Ovary (tissue), 9 donors: ENCODE results near the gene SSR1. TPM values are rescaled to one million over a fixed set of nuclear protein-coding genes. Genes with fewer than 3 reads are reported as not detected.

Experiments
- DNase-seq, 5 donors: peaks; one replicate each; pipeline ENCODE4 v3.0.0-alpha.2; 2019 to 2020
- H3K27ac ChIP-seq, 2 donors: fragments of 200-600 bp; one replicate each; pipeline versions ENCODE4 v1.5.1 to v1.8.0; 2019 to 2022
- H3K27me3 ChIP-seq: fragments of 200-600 bp; one replicate; pipeline ENCODE4 v1.8.0; 2022
- H3K36me3 ChIP-seq: fragments of 200-600 bp; sonication (generic); one replicate; pipeline ENCODE4 v1.5.1; 2019
- H3K4me1 ChIP-seq: one replicate; pipeline ENCODE4 v1.8.1; 2013; ENCODE audit warnings: mild to moderate bottlenecking, moderate library complexity; ENCODE audit not compliant: insufficient read depth
- H3K4me3 ChIP-seq: fragments of 200-600 bp; sonication (generic); one replicate; pipeline ENCODE4 v1.5.1; 2017
- H3K9me3 ChIP-seq, 2 donors: fragments of 200-600 bp in 1 of 2; sonication (generic) in 1 of 2; one replicate each; pipeline versions ENCODE4 v1.5.1 to v1.8.1; 2013 to 2019; ENCODE audit warnings: mild to moderate bottlenecking in 1 of 2, moderate library complexity in 1 of 2
- CTCF ChIP-seq, 3 donors: fragments of 450-650 bp in 2 of 3; fragments of 200-600 bp in 1 of 3; IDR thresholded peaks; one replicate each; pipeline versions ENCODE4 v1.5.1 to v1.8.0; 2016 to 2022; ENCODE audit warnings: antibody characterized with exemption in 3 of 3, mild to moderate bottlenecking in 1 of 3
- EP300 ChIP-seq: sonication (generic); formaldehyde crosslinking; IDR thresholded peaks from one replicate; pipeline ENCODE4 v1.6.1; 2017; ENCODE audit warnings: antibody characterized with exemption
- POLR2A ChIP-seq: fragments of 450-650 bp; IDR thresholded peaks from one replicate; pipeline ENCODE4 v1.6.1; 2017; ENCODE audit warnings: antibody characterized with exemption, mild to moderate bottlenecking, moderate library complexity
- WGBS, 3 donors: extraction: QIAGEN DNeasy Blood & Tissue Kit in 1 of 3; methylation state at CpG; one replicate each; pipeline versions ENCODE4 v1.1.5 to v1.1.7; 2013 to 2017; 5-methylcytosine and 5-hydroxymethylcytosine counted together
- intact Hi-C, 4 donors: fragments of 100-400 bp; cut with DNase I; formaldehyde crosslinking; loops; one replicate each; pipeline versions ENCODE4 v1.11.0 to v1.15.1; 2022 to 2023
- polyA plus RNA-seq, 2 donors: library from polyadenylated mRNA; stranded (reverse); fragments of 200-250 nt in 1 of 2; fragments of 350-450 nt in 1 of 2; fragmentation: Illumina TruSeq in 1 of 2; extraction: RNeasy Lipid Tissue Mini Kit (QIAGEN cat#74804) in 1 of 2; gene quantifications; one replicate each; pipeline ENCODE4 v1.2.3, GENCODE V29; 2013 to 2014
- total RNA-seq, 7 donors: library from RNA; depleted of rRNA in 2 of 7; stranded (reverse); fragments of >200 nt in 2 of 7; fragmentation: NEBNext Ultra II Directional in 3 of 7; extraction: Animal tissue kit (Norgen Biotek cat#: 25700) in 3 of 7; gene quantifications; one replicate each; pipeline versions ENCODE4 v1.1.0 to v1.2.4, GENCODE V29; 2016 to 2023
- donor health status: DM: no; HTN: no; CAD: no; lungs with moderate emphysema.
- donor health status: DM: no; HTN: no; CAD: no.
- donor health status: Bipolar disorder and iron deficiency.
- donor health status: DM: yes; HTN: yes; CAD: no.
- donor health status: DM: no; HTN: no; CAD: no.
- donor health status: DM: yes; HTN: yes; CAD: no.

The SSR1 gene
- total and polyA plus RNA-seq, 9 donors, result 42.3 to 166 (median 117) TPM

GRCh38 chr6:7261032-7261841 lies 51.8 kb downstream of the SSR1 start:
- 2 to 3% (median 2%) methylated on average over 34 to 43 of the region's 43 CpGs for WGBS, 3 donors
- TF ChIP-seq POLR2A (no peak), CTCF (IDR thresholded peaks at IDR 0.05) (no peak), EP300 (no peak)
- intact Hi-C loops, result no loop called here

GRCh38 chr6:7260291-7261031 lies 52.5 kb downstream of the SSR1 start:
- peak in 1 of 5 donors; percentile 21 for DNase-seq
- 58 to 63% (median 59%) methylated on average over 12 to 13 of the region's 13 CpGs for WGBS, 3 donors
- intact Hi-C loops, result no loop called here

More at GRCh38 chr6:7261032-7261841, 51.8 kb downstream of the SSR1 start:
- peak overlapping the region in 1 of 2 donors; percentile 17 for H3K27ac ChIP-seq
- no peaks in the 10 kb centered on the region for H3K9me3 ChIP-seq
- peaks cover 2% of the 10 kb centered on the region for H3K4me1 ChIP-seq
- no peaks in the 10 kb centered on the region for H3K27me3 ChIP-seq
- DNase-seq, result peak; percentile 74 to 85 (median 78)
- no peaks in the 10 kb centered on the region for H3K36me3 ChIP-seq
- peak overlapping the region; percentile 37 for H3K4me3 ChIP-seq

GRCh38 chr6:7258231-7258763 lies 54.7 kb downstream of the SSR1 start:
- TF ChIP-seq CTCF (IDR thresholded peaks at IDR 0.05) (no peak), POLR2A (no peak), EP300 (no peak)
- 67 to 73% (median 69%) methylated on average over 9 of the region's 9 CpGs for WGBS, 3 donors
- peak in 1 of 5 donors; percentile 25 for DNase-seq
- Histone ChIP-seq H3K9me3 (no peaks in the 10 kb centered on the region), H3K4me3 (no peak overlapping the region), H3K4me1 (peaks cover 2% of the 10 kb centered on the region), H3K36me3 (no peaks in the 10 kb centered on the region), H3K27ac (no peak overlapping the region), H3K27me3 (no peaks in the 10 kb centered on the region)
- intact Hi-C loops, result no loop called here

More at GRCh38 chr6:7260291-7261031, 52.5 kb downstream of the SSR1 start:
- Histone ChIP-seq H3K36me3 (no peaks in the 10 kb centered on the region), H3K4me1 (peaks cover 2% of the 10 kb centered on the region), H3K27me3 (no peaks in the 10 kb centered on the region), H3K4me3 (peak overlapping the region; percentile 37), H3K9me3 (no peaks in the 10 kb centered on the region), H3K27ac (no peak overlapping the region)
- TF ChIP-seq EP300, result no peak
- no peak for TF ChIP-seq POLR2A
- TF ChIP-seq CTCF (IDR thresholded peaks at IDR 0.05), result no peak

GRCh38 chr6:7257521-7258230 lies 55.3 kb downstream of the SSR1 start:
- no peak for TF ChIP-seq POLR2A
- no peak for TF ChIP-seq EP300
- no peak for TF ChIP-seq CTCF (IDR thresholded peaks at IDR 0.05)
- no peaks in the 10 kb centered on the region for H3K27me3 ChIP-seq
- 89 to 96% (median 94%) methylated on average over 18 of the region's 18 CpGs for whole genome bisulfite sequencing, 3 donors
- intact Hi-C loops, result no loop called here
- peak in 1 of 5 donors; percentile 23 for DNase-seq
- H3K4me3 ChIP-seq, result no peak overlapping the region
- H3K36me3 ChIP-seq, result no peaks in the 10 kb centered on the region
- no peak overlapping the region for H3K27ac ChIP-seq
- H3K4me1 ChIP-seq, result peaks cover 2% of the 10 kb centered on the region
- no peaks in the 10 kb centered on the region for H3K9me3 ChIP-seq
